HepG2 (cell line): ENCODE measurements around the gene NTN5. TPM values are rescaled to one million over a fixed set of nuclear protein-coding genes. Genes with fewer than 3 reads are reported as not detected.

Experiments used
- BRD4 ChIP-seq: sonication (generic); formaldehyde crosslinking; IDR thresholded peaks from 2 replicates; pipeline ENCODE4 v1.4.0; 2020; ENCODE audit warnings: missing genetic modification reagents
- CHD2 ChIP-seq: IDR thresholded peaks from 2 replicates; pipeline ENCODE4 v1.6.1; 2011; ENCODE audit warnings: low read depth, low read length, improper control_type of control experiment
- DNMT3B ChIP-seq: conservative IDR thresholded peaks from 2 replicates; pipeline ENCODE4 v1.6.1; 2016; ENCODE audit warnings: missing biosample characterization, control low read depth
- KLF16 ChIP-seq, 2 experiments: sonication (generic) in 1 of 2; formaldehyde crosslinking in 1 of 2; IDR thresholded peaks; 2 replicates each; pipeline versions ENCODE4 v1.6.1 to v1.8.0; 2016 to 2023; ENCODE audit warnings: missing genetic modification reagents in 2 of 2, missing compliant biosample characterization in 1 of 2
- KLF6 ChIP-seq: IDR thresholded peaks from 2 replicates; pipeline ENCODE4 v1.8.0; 2016; ENCODE audit warnings: missing biosample characterization, missing genetic modification reagents
- NR2F6 ChIP-seq, 2 experiments: IDR thresholded peaks; 2 replicates each; pipeline ENCODE4 v1.6.1; 2016; ENCODE audit warnings: antibody characterized with exemption in 1 of 2, mild to moderate bottlenecking in 1 of 2
- PRMT3 ChIP-seq: sonication (generic); formaldehyde crosslinking; IDR thresholded peaks from 2 replicates; pipeline ENCODE4 v1.8.1; 2022; ENCODE audit warnings: low read depth, mild to moderate bottlenecking, moderate library complexity, missing genetic modification reagents, borderline replicate concordance
- RNF219 ChIP-seq: sonication (generic); formaldehyde crosslinking; IDR thresholded peaks from 2 replicates; pipeline ENCODE4 v1.5.0; 2020; ENCODE audit warnings: mild to moderate bottlenecking, missing genetic modification reagents
- SIX4 ChIP-seq: sonication (generic); formaldehyde crosslinking; IDR thresholded peaks from 2 replicates; pipeline ENCODE4 v1.4.0; 2020; ENCODE audit warnings: missing genetic modification reagents
- SMARCE1 ChIP-seq: fragments of 450-650 bp; IDR thresholded peaks from 2 replicates; pipeline ENCODE4 v1.6.1; 2017; ENCODE audit warnings: borderline replicate concordance
- SRSF1 ChIP-seq: fragments of 200-400 bp; formaldehyde crosslinking; optimal IDR thresholded peaks from 2 replicates; pipeline ENCODE3; 2017; ENCODE audit warnings: mild to moderate bottlenecking, low read depth, low read length, moderate library complexity
- SUZ12 ChIP-seq: fragments of 150-350 bp; IDR thresholded peaks from 2 replicates; pipeline ENCODE4 v1.6.1; 2014; ENCODE audit warnings: low read depth, low read length
- SYNCRIP ChIP-seq: fragments of 200-400 bp; formaldehyde crosslinking; IDR thresholded peaks from 2 replicates; pipeline ENCODE4 v1.6.1; 2018; ENCODE audit warnings: mild to moderate bottlenecking, low read depth, low read length; ENCODE audit not compliant: insufficient read depth
- TAF1 ChIP-seq: sonication (generic); formaldehyde crosslinking; IDR thresholded peaks from 2 replicates; pipeline ENCODE4 v1.4.0; 2020; ENCODE audit warnings: missing genetic modification reagents
- TOPORS ChIP-seq: sonication (generic); formaldehyde crosslinking; IDR thresholded peaks from 2 replicates; pipeline ENCODE4 v1.8.0; 2023; ENCODE audit warnings: mild to moderate bottlenecking, missing genetic modification reagents
- TP53 ChIP-seq: sonication (generic); formaldehyde crosslinking; conservative IDR thresholded peaks from 2 replicates; pipeline ENCODE4 v1.4.0; 2020; ENCODE audit warnings: missing genetic modification reagents
- ZBTB49 ChIP-seq: sonication (generic); formaldehyde crosslinking; IDR thresholded peaks from 2 replicates; pipeline ENCODE4 v1.4.0; 2020; ENCODE audit warnings: missing genetic modification reagents, borderline replicate concordance
- ZFP90 ChIP-seq: sonication (generic); formaldehyde crosslinking; IDR thresholded peaks from 2 replicates; pipeline ENCODE4 v1.8.0; 2022; ENCODE audit warnings: missing genetic modification reagents, mild to moderate bottlenecking, inconsistent platforms, borderline replicate concordance
- ZKSCAN1 ChIP-seq: fragments of 150-350 bp; IDR thresholded peaks from 2 replicates; pipeline ENCODE4 v1.6.1; 2014; ENCODE audit warnings: low read length
- ZNF282 ChIP-seq: fragments of 450-650 bp; IDR thresholded peaks from 2 replicates; pipeline ENCODE4 v1.6.1; 2018; ENCODE audit not compliant: partially characterized antibody
- ZNF335 ChIP-seq: sonication (generic); formaldehyde crosslinking; IDR thresholded peaks from 2 replicates; pipeline ENCODE4 v1.4.0; 2020; ENCODE audit warnings: missing genetic modification reagents
- ZNF382 ChIP-seq: sonication (generic); formaldehyde crosslinking; IDR thresholded peaks from 2 replicates; pipeline ENCODE4 v1.5.0; 2020; ENCODE audit warnings: missing genetic modification reagents, mild to moderate bottlenecking, borderline replicate concordance
- ZNF546 ChIP-seq: sonication (generic); formaldehyde crosslinking; conservative IDR thresholded peaks from 2 replicates; pipeline ENCODE4 v1.8.1; 2023; ENCODE audit warnings: mild to moderate bottlenecking, missing genetic modification reagents
- ZNF746 ChIP-seq: sonication (generic); formaldehyde crosslinking; IDR thresholded peaks from 2 replicates; pipeline ENCODE4 v1.8.0; 2022; ENCODE audit warnings: mild to moderate bottlenecking, missing genetic modification reagents
- ZNF749 ChIP-seq: sonication (generic); formaldehyde crosslinking; IDR thresholded peaks from 2 replicates; pipeline ENCODE4 v1.8.0; 2022; ENCODE audit warnings: mild to moderate bottlenecking, missing genetic modification reagents, moderate library complexity, borderline replicate concordance
- ZNF790 ChIP-seq: sonication (generic); formaldehyde crosslinking; IDR thresholded peaks from 2 replicates; pipeline ENCODE4 v1.8.0; 2022; ENCODE audit warnings: missing genetic modification reagents, mild to moderate bottlenecking, borderline replicate concordance
- ZSCAN31 ChIP-seq: sonication (generic); formaldehyde crosslinking; IDR thresholded peaks from 2 replicates; pipeline ENCODE4 v1.5.0; 2020; ENCODE audit warnings: low read depth, mild to moderate bottlenecking, missing genetic modification reagents
- polyA plus RNA-seq, 8 experiments: library from polyadenylated mRNA; depleted of rRNA in 3 of 8; stranded (reverse) in 7 of 8; unstranded in 1 of 8; fragments of >200 nt; fragmentation: Illumina TruSeq in 4 of 8; extraction: Trizol in 4 of 8; gene quantifications; 2 replicates each; pipeline versions ENCODE4 v1.2.1 to v1.2.3, GENCODE V29; 2011 to 2016; ENCODE audit warnings: low read depth in 4 of 8, missing spikeins in 1 of 8, mixed read lengths in 1 of 8; ENCODE audit not compliant: insufficient read depth in 1 of 8
- total RNA-seq, 5 experiments: library from RNA; depleted of rRNA; stranded (reverse); fragments of >200 nt; fragmentation: Illumina TruSeq; extraction: Trizol; gene quantifications; 2 replicates each; pipeline ENCODE4 v1.2.3, GENCODE V29; 2016; ENCODE audit warnings: low read depth in 1 of 5

The NTN5 gene
- total and polyA plus RNA-seq, 2 of the 13 experiments (the other 11 are each of a cell fraction or from before 2014, with no cell fraction given), result 0.05 TPM; not detected in 1

DNA sequence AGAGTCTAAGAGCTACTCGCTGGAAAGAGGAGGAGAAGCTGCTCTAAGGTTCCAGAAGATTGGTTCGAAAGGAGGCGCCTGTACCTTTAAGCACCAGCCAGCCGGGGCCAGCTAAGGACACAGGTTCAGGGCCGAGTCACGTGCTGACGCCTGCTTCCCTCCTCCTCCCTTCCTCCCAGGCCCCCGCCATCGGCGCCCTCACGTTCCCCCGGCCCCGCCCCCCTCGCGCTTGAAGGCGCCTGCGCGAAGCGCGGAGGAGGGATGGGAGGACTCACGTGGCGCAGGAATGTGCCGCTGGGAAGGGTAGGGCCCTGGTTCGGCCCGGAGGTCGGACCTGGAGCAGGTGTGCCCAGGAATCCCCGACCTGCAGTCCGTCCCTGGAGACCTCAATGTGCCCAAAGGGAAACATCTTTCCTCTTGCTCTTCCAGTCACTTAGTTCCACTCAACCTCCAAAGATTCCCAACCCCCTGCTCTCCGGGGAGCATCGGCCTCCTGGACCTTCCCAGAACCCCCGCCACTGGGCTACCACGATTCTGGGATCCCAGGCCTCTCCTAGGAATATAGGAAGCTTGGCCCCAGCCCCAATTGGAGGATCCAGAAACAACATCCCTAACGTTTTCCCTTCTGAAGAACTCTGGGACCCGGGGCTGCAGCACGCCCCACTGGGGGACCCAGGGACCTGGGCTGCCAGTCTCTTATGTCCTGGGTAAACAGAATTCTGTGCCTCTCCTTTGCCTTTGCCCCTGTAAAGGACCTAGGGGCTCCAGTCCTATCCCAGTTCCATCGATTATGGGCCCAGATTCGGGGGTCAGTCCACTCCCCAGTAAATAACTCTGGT is 38.2 kb downstream of the NTN5 start (continued):
- TF ChIP-seq CHD2, result peak; percentile 48; the same call in 1 of the 2 replicates
- peak in 1 of 2 experiments; percentile 89; a peak in 2 of 4 replicates for TF ChIP-seq KLF16 (CRISPR knock-in tag; IDR thresholded peaks at IDR 0.05)
- TF ChIP-seq ZNF546 (CRISPR knock-in tag), result no peak
- TF ChIP-seq SYNCRIP, result no peak
- no peak for TF ChIP-seq ZKSCAN1
- TF ChIP-seq DNMT3B (CRISPR knock-in tag), result no peak
- TF ChIP-seq SMARCE1, result no peak
- TF ChIP-seq ZNF749 (CRISPR knock-in tag), result no peak; the same call in 1 of the 2 replicates
- TF ChIP-seq SUZ12, result no peak
- no peak for TF ChIP-seq SRSF1
- no peak for TF ChIP-seq ZNF282
- TF ChIP-seq NR2F6 (IDR thresholded peaks at IDR 0.05), result no peak
- peak; percentile 67; the same call in 1 of the 2 replicates for TF ChIP-seq NR2F6 (CRISPR knock-in tag; IDR thresholded peaks at IDR 0.05)
- peak; percentile 58; the same call in 1 of the 2 replicates for TF ChIP-seq BRD4 (CRISPR knock-in tag)
- TF ChIP-seq ZFP90 (CRISPR knock-in tag), result 0 out of 2 replicates have a peak, but pooled peaks have one; percentile 25
- no peak for TF ChIP-seq ZNF382 (CRISPR knock-in tag)
- TF ChIP-seq ZNF790, result 0 out of 2 replicates have a peak, but pooled peaks have one; percentile 48
- no peak for TF ChIP-seq PRMT3 (CRISPR knock-in tag)
- TF ChIP-seq KLF6 (CRISPR knock-in tag), result no peak
- no peak for TF ChIP-seq ZBTB49 (CRISPR knock-in tag)
- TF ChIP-seq TP53 (CRISPR knock-in tag), result no peak
- TF ChIP-seq ZSCAN31 (CRISPR knock-in tag), result peak; percentile 40; the same call in 1 of the 2 replicates
- TF ChIP-seq TAF1 (CRISPR knock-in tag), result peak; percentile 57; the same call in 1 of the 2 replicates
- TF ChIP-seq TOPORS (CRISPR knock-in tag), result no peak
- TF ChIP-seq ZNF335 (CRISPR knock-in tag), result peak; percentile 46; the same call in 1 of the 2 replicates
- TF ChIP-seq SIX4 (CRISPR knock-in tag), result peak; percentile 55; the same call in 1 of the 2 replicates
- 0 out of 2 replicates have a peak, but pooled peaks have one; percentile 20 for TF ChIP-seq RNF219 (CRISPR knock-in tag)
- TF ChIP-seq ZNF746 (CRISPR knock-in tag), result peak; percentile 93
